ENCODE data around the gene LDB2. TPM values are rescaled to one million over a fixed set of nuclear protein-coding genes. Genes with fewer than 3 reads are reported as not detected.

LDB2 gene
- total RNA-seq, 4 donors from 2014 or later: 48.8 to 298 (median 152) TPM

DNA sequence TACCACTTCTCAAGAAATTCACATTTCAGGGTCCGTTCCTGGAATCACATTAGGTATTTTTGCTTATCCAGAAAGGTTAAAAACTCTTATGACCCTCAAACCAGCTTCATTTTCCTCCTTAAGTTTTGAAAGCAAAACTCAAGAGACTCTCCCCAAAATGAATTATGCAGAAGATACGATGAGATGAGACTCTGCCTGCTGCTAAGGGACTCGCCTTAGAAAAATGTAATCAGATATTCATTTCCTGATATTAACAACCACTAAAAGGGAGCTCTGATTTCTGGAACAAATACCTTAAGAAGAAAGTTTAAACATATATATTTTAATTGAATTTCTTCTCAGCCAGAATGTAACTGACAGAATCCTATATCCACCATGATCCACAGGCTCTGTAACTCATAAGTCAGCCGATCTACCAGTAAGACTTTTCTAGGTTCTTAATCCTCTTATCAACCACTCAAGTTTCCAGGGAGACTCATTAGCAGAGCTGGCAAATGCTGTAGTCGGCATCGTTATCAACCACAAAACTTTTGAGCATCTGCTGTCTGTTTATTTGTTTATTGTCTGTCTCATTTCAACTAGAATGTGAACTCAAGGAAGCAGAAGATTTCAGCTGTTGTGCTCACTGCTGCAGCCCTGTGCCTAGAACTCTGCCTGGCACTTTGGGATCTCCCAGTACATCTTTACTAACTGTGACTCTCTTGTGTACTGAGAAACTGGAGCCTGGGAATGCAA, 112.5 kb downstream of the LDB2 start:
- no peaks in the 10 kb centered on the region for H3K9me3 ChIP-seq
- intact Hi-C loops (cut with DNase I; ENCODE audit: low total_unique reads): no loop called here
- TF ChIP-seq POLR2A (IDR thresholded peaks at IDR 0.05): no peak
- TF ChIP-seq, protein P1, sequence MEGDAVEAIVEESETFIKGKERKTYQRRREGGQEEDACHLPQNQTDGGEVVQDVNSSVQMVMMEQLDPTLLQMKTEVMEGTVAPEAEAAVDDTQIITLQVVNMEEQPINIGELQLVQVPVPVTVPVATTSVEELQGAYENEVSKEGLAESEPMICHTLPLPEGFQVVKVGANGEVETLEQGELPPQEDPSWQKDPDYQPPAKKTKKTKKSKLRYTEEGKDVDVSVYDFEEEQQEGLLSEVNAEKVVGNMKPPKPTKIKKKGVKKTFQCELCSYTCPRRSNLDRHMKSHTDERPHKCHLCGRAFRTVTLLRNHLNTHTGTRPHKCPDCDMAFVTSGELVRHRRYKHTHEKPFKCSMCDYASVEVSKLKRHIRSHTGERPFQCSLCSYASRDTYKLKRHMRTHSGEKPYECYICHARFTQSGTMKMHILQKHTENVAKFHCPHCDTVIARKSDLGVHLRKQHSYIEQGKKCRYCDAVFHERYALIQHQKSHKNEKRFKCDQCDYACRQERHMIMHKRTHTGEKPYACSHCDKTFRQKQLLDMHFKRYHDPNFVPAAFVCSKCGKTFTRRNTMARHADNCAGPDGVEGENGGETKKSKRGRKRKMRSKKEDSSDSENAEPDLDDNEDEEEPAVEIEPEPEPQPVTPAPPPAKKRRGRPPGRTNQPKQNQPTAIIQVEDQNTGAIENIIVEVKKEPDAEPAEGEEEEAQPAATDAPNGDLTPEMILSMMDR (IDR thresholded peaks at IDR 0.05): no peak

DNA sequence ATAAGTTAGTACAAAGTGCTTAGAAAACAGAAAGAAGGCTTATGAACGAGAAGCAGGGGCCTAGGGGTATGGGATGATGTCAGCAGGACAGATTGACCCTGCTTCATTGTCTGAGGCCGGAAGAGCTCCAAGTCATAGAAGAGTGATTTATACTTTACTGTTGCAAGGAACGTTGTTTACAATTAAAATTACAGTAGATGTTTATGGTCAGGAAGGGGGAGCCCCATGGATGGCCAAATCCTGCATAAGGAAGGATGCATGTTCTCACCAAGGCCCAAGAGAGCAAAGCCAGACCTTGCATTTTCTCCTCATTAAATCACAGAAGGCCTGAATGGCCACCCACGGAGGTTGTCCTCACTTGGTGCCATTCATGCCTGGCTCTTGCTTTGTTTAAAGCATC, 115.3 kb downstream of the LDB2 start:
- TF ChIP-seq POLR2A (IDR thresholded peaks at IDR 0.05): no peak
- TF ChIP-seq, protein P1 (IDR thresholded peaks at IDR 0.05): no peak
- H3K27me3 ChIP-seq: no peaks in the 10 kb centered on the region
- no peaks in the 10 kb centered on the region for H3K9me3 ChIP-seq
- intact Hi-C loops (cut with DNase I; ENCODE audit: low total_unique reads): no loop called here
- H3K4me3 ChIP-seq: no peak overlapping the region
- H3K27ac ChIP-seq: peak overlapping the region in 1 of 2 donors; percentile 26
- H3K36me3 ChIP-seq: no peaks in the 10 kb centered on the region
- DNase-seq: no peak
- H3K4me1 ChIP-seq: peaks cover 0 to 4% of the 10 kb centered on the region in 2 donors

More for the DNA sequence above, 112.5 kb downstream of the LDB2 start:
- H3K4me3 ChIP-seq: no peak overlapping the region
- DNase-seq: no peak
- no peaks in the 10 kb centered on the region for H3K36me3 ChIP-seq
- peak overlapping the region in 1 of 2 donors; percentile 15 for H3K27ac ChIP-seq
- H3K27me3 ChIP-seq: no peaks in the 10 kb centered on the region
- H3K4me1 ChIP-seq: no peaks in the 10 kb centered on the region

DNA sequence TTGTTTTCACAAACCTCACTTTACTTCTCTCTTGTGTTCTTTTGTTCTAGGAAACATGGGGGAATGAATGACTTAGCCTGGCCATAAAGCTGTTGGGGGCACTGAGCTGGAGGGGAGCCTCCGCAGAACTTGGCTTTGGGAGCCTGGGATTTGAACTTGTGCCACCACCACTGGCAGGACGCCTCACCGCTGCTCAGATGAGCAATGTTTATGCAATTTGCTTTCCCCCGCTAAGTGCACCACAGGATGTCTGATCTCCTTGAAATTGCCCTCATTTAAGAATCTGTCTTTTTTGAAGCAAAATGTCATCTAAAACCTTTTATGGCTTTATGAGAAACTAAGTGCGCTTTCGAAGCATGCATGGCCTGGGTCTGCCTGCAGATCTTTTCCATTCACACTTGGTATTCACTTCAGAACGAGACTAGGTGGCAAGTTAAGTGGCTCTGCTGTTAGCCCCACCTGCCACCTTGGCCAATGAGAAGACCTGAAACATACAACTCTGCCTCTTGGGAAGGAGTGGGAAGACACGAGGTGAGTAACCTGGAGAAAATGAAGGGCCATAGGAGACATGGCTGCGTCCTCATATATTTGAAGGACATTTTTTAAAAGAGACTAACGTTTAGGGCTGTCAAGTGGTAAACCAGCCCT, 119.3 kb downstream of the LDB2 start:
- no peaks in the 10 kb centered on the region for H3K27me3 ChIP-seq
- H3K27ac ChIP-seq: no peak overlapping the region
- no peak overlapping the region for H3K4me3 ChIP-seq
- intact Hi-C loops (cut with DNase I; ENCODE audit: low total_unique reads): no loop called here
- no peaks in the 10 kb centered on the region for H3K36me3 ChIP-seq
- peak in 1 of 2 donors; percentile 49 for DNase-seq
- H3K4me1 ChIP-seq: peaks cover 0 to 4% of the 10 kb centered on the region in 2 donors
- H3K9me3 ChIP-seq: no peaks in the 10 kb centered on the region
- TF ChIP-seq, protein P1 (IDR thresholded peaks at IDR 0.05): no peak
- TF ChIP-seq POLR2A (IDR thresholded peaks at IDR 0.05): no peak

DNA sequence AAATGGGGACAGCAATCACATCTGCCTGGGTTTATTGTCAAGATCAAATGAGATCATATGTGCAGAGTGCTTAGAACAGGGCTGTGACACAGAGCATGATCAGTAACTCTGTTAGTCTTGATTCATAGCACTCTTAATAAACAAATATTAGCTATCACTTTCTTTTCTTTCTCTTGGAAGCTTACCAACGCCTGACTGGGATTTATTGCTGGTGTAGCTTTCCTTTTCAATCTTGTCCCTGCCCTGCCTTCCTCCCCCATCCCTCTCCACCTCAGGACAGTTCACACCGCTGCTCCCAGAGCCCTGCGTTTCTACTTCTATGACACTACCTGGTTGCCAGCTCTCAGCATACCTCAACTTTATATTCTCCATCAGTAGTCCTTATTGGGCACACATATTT, 120.7 kb downstream of the LDB2 start:
- Histone ChIP-seq H3K36me3 (no peaks in the 10 kb centered on the region), H3K4me1 (peaks cover 0 to 4% of the 10 kb centered on the region in 2 donors), H3K27me3 (no peaks in the 10 kb centered on the region), H3K9me3 (no peaks in the 10 kb centered on the region), H3K27ac (no peak overlapping the region), H3K4me3 (no peak overlapping the region)
- intact Hi-C loops (cut with DNase I; ENCODE audit: low total_unique reads): no loop called here
- DNase-seq: no peak
- TF ChIP-seq POLR2A (IDR thresholded peaks at IDR 0.05): no peak
- TF ChIP-seq, protein P1 (IDR thresholded peaks at IDR 0.05): no peak

Data from uterus (tissue), 4 donors.